GM19467 (cell line): ENCODE results near the gene PC.
"Not testable (repeated sequence)": the region's sequence is repeated elsewhere in the genome, so short reads cannot be mapped to it uniquely, and the experiment has no call there.

Experiments used
- ATAC-seq: cut with Tn5 transposase; IDR thresholded peaks from one replicate; pipeline ENCODE4 v1.9.1; 2021; ENCODE audit warnings: mild to moderate bottlenecking, moderate library complexity; ENCODE audit not compliant: unreplicated experiment

PC gene

GRCh38 chr11:66845143-66845875 is 112.9 kb downstream of the PC start:
- no peak for ATAC-seq

DNA sequence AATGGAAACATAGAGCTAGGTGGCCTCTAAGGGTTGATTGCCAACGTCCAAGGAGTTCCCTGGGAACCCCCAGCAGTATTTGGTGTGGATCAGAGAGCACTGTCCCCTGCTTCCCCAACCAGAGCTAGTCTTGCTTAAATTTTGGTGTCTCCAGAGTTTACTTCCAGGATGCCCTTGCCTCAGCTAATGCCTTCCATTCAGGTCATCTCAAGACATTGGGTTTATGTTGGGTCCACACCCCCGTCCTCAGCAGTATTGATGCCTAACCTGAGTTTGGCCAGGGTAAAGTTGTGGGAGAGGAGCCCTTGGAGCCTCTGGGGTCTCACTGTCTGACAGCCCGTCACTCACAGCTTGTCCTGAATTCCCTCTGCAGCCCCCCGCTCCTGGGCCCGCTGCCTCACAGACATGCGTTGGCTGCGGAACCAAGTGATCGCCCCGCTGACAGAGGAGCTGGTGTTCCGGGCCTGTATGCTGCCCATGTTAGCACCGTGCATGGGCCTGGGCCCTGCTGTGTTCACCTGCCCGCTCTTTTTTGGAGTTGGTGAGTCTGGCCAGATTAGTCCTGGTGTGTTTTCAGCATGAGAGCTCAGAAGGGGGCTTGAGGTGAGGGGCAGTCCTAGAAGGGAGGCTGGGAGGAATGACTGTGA is 113.6 kb downstream of the PC start:
- no peak for ATAC-seq

DNA sequence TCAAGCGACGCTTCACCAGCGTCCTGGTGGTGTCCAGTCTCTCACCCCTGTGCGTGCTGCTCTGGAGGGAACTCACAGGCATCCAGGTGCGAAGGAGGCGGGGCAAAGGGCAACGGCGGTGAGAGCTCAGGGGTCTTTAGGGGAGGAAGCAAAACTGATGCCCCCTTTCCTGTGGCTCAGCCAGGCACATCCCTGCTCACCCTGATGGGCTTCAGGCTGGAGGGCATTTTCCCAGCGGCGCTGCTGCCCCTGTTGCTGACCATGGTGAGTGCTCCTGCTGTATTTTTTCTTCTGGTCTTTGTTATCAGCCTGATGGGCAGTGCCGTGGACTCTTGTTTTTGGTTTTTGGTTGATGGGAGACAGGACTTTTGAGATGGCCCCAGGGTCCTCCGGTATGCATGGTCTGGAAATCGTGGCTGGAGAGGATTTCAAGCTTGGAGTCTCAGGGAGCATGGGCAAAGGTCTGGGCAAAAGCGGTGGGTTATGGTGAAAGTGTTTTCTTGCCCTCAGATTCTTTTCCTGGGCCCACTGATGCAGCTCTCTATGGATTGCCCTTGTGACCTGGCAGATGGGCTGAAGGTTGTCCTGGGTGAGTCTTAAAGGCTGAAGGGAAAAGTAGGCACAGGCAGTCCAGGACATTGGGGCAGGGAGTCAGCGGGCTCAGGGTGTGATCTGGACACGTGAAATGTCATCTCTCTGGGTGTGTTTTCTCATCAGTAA is 114.2 kb downstream of the PC start:
- peak; percentile 8 for ATAC-seq

- peak; percentile 68 for ATAC-seq
Measured at GRCh38 chr11:66842896-66843775, 115.0 kb downstream of the PC start, which contains the start of gene RCE1. Gene RCE1 (plus strand): TSS chr11:66843441. CDS start chr11:66843456, 15 bp downstream.

DNA sequence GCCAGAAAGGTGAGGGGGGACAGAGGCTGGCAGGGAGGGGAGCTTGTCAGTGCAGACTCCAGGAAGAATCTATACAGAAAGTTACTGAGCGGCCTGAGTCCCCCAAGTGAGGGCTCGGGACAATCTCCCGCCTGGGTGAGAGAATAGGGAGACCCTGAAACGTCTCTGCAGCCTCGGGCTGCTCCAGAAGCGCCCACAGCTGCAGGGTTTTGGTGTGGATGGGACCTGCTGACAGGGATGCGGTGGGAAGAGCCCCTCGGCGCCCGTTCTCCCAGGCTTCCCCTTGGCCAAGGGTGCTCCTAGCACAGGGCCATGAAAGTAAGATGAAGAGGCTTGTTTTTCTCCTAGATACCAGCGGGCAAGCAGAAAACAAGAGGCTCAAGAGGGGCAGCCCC is 115.7 kb downstream of the PC start:
- ATAC-seq = peak; percentile 3

GRCh38 chr11:66841861-66842260 is 116.3 kb downstream of the PC start:
- ATAC-seq = no peak

- ATAC-seq = no peak
Measured at GRCh38 chr11:66840317-66841091, 117.7 kb downstream of the PC start.

DNA sequence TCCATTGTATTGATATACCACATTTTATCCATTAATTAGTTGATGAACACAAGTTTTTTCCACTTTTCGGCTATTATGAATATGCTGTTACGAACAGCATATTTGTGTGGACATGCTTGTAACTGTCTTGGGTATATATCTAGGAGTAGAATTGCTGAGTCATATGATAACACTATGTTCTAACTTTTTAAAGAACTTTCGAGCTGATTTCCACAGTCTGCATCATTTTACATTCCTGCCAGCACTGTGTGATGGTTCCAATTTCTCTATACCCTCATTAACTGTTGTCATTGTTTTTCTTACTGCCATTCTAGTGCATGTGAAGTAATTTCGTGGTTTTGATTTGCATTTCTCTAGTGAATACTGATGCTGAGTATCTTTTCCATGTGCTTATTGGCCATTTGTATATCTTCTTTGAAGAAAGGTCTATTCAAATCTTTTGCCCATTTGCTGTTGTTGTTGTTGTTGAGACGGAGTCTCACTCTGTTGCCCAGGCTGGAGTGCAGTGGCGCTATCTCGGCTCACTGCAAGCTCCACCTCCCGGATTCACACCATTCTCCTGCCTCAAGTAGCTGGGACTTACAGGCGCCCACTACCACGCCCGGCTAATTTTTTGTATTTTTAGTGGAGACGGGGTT is 122.3 kb downstream of the PC start:
- ATAC-seq = no peak

DNA sequence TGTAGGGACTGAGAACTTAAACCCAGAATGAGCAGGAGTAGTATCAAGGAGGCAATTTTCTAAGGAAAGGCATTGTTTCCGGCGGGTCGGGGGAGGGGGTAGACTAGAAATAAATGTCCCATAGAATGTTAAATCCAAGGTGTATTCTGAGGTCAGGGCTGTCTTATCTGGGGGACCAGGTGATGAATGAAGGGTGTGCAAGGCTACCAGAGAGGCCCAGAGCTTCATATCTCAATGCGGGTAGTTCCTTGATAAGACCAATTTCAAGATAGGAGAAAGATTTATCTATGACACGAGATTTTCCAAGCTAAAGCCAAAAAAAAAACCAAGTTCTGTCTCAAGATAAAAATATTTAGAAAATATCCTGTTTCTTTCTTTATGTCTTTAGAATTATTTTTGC is 123.2 kb downstream of the PC start:
- ATAC-seq = no peak

DNA sequence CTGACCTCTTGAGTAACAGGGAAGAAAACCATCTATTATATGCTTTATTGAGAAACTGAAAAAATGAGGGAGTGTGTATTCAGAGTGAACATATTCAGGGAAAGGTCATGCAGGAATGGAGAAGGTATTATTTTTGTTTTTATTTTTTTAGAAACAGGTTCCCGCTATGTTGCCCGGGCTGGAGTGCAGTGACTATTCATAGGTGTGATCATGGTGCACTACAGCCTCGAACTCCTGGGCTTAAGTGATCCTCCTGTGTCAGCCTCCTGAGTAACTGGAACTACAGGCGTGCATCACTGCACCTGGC is 123.7 kb downstream of the PC start:
- ATAC-seq = no peak

DNA sequence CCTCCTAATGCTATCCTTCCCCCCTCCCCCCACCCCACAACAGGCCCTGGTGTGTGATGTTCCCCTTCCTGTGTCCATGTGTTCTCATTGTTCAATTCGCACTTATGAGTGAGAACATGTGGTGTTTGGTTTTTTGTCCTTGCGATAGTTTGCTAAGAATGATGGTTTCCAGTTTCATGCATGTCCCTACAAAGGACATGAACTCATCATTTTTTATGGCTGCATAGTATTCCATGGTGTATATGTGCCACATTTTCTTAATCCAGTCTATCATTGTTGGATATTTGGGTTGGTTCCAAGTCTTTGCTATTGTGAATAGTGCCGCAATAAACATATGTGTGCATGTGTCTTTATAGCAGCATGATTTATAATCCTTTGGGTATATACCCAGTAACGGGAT is 133.6 kb downstream of the PC start:
- not testable (repeated sequence) for ATAC-seq

GRCh38 chr11:66823700-66824099 is 134.5 kb downstream of the PC start:
- no peak for ATAC-seq

GRCh38 chr11:66820901-66821300 is 137.3 kb downstream of the PC start:
- no peak for ATAC-seq

DNA sequence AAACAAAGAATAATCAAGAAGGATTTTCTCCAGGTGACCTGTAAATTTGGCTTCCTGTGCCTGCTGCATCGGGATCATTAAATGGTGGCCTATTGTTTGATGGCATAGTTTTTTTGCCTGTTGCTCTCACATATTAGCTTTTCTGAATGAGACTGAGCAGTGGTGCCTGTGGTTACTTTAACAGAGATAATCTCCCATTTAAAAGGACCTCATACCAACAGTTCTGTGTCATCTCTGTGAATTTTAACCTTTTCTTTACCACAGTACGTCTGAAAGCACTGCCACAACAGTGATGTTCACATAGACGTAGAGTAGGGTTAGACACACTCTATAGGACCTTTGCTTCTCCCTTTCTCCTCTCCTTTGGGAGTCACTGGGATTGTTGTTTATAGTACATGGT is 137.8 kb downstream of the PC start:
- ATAC-seq = no peak

DNA sequence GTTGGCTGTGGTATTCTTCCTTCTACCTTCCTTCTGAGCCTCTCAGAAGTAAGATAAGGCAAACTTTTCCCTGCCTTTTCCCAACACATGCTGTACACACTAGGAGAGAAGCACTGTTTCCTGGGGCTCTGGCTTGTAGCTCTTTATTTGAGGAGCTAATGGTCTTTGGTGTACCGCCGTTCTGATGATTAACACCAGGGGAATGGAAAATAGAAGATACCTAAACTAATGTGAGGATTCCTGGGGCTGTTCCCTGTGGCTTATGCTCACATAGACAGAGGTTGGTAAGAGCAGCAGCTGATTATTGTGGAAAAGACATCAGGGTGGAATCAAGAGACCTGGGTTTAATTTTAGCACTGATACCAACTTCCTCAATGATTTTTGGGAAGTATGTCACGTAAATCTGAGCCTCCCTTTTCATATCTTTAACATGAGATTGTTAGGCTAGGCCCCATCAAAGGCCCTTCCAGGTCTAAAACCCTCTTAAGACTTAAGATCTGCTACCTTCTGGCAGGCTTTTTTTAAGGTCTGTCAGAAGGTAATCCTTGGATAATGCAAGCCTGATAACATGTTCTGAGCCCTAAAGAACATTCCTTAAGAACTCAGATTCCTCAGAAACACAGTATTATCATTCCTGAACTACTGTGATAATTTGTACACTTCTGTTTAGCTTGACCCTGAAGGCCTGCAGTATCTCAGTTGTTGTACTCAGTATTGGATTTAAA is 139.8 kb downstream of the PC start:
- no peak for ATAC-seq

DNA sequence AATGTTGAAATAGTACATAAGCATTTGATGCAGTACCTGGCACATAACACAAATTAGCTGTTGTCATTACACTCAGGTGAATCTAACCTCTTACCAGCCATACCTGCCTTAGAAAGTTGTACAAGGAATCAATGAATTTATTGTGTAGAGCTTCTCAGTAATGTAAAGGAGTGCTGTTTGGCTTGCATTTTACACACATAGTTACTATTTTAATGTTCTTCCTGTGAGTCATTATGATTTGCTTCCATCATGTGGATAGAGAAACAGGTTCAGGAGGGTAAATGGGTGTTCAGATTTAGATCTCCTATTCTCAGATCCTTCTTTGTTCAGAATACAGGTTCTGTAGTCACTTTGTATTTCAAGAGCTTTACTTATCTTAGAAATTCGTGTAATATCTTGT is 142.5 kb downstream of the PC start:
- ATAC-seq = no peak

- no peak for ATAC-seq
Measured at GRCh38 chr11:66814678-66815077, 143.5 kb downstream of the PC start.

- no peak for ATAC-seq
Measured at GRCh38 chr11:66810576-66811185, 147.5 kb downstream of the PC start.

DNA sequence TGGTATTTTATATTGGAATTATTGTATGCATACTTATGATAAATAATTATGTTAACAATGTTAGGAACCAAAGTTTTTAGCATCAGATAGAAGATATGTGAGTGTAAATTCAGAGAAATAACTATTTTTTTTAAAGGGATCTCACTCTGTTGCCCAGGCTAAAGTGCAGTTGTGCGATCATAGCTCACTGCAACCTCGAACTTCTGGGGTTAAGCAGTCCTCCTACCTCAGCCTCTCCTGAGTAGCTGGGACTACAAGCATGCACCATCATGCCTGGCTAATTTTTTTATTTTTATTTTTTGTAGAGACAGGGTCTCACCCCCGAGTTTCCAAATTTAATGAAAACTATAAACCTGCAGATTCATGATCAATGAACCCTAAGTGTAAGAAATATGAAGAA is 148.6 kb downstream of the PC start:
- no peak for ATAC-seq
